GM12875 (cell line): ENCODE results near the gene C14orf93.
A peak's percentile ranks its signal among the peaks of the same experiment; 100 is the strongest.
"Not testable (repeated sequence)": the region's sequence is repeated elsewhere in the genome, so short reads cannot be mapped to it uniquely, and the experiment has no call there.

Experiments used
- H3K4me3 ChIP-seq: one replicate; pipeline ENCODE4 v1.5.1; 2011; ENCODE audit warnings: low read depth, low read length, control low read depth
- TF ChIP-seq, protein P1 (sequence below): IDR thresholded peaks from 2 replicates; pipeline ENCODE4 v1.5.1; 2011; ENCODE audit warnings: low read depth, mild to moderate bottlenecking, control low read depth, inconsistent platforms, low read length, moderate library complexity, borderline replicate concordance; ENCODE audit not compliant: insufficient read depth

C14orf93 gene

DNA sequence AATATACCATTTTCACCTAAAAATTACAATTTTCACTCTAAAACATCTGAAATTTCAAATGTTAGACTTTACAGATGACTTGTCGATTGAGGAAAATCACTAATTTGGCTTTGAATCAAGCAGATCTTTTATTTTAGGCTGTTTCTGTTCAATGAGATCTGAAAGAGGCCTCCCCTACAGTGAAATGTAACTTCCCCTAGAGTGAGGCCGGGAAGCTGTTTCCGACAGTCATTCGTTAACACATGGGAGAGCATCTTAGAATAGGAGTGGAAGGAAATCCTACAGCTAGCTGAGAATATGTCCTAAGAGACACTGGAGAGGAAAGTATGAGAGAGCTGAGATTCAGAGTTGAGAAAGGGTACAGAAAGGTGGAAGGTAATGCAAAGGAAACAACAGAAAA lies 5.7 kb upstream of the C14orf93 start:
- H3K4me3 ChIP-seq, result no peak overlapping the region
- TF ChIP-seq, protein P1, sequence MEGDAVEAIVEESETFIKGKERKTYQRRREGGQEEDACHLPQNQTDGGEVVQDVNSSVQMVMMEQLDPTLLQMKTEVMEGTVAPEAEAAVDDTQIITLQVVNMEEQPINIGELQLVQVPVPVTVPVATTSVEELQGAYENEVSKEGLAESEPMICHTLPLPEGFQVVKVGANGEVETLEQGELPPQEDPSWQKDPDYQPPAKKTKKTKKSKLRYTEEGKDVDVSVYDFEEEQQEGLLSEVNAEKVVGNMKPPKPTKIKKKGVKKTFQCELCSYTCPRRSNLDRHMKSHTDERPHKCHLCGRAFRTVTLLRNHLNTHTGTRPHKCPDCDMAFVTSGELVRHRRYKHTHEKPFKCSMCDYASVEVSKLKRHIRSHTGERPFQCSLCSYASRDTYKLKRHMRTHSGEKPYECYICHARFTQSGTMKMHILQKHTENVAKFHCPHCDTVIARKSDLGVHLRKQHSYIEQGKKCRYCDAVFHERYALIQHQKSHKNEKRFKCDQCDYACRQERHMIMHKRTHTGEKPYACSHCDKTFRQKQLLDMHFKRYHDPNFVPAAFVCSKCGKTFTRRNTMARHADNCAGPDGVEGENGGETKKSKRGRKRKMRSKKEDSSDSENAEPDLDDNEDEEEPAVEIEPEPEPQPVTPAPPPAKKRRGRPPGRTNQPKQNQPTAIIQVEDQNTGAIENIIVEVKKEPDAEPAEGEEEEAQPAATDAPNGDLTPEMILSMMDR, result no peak

DNA sequence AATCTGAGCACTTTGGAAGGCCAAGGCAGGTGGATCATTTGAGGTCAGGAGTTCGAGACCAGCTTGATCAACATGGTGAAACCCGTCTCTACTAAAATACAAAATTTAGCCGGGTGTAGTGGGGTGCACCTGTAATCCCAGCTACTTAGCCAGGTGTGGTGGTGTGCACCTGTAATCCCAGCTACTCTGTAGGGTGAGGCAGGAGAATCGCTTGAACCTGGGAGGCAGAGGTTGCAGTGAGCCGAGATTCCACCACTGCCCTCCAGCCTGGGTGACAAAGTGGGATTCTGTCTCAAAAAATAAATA lies 3.8 kb upstream of the C14orf93 start:
- not testable (repeated sequence) for H3K4me3 ChIP-seq

DNA sequence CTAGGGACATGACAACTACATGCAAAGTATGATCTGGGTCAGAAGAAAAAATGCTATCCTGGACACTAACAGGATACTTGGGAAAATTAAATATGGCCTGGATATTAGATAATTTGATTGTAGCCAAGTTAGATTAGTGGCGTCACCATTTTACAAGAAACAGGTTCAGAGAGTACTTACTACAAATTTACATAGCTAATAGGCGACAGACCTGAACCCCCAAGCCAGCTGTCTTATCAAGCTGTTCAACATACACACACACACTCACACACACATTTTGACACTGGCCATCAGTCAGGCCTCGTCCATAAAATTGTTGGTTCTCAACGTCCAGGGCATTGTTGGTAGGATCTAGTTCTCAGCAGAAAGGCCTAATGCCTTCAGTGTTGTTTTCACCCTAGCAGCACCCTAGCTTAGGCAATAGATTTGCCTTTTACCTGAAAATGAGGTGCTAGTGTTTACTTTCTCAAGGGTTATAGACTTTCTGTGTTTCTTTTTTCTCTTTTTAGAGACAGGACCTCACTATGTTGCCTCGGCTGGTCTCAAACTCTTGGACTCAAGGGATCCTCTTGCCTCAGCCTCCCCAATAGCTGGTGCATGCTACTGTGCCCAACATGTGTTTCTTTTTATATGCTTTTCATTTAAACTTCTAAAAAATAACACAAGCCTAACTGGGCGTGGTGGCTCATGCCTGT lies 3.3 kb upstream of the C14orf93 start:
- TF ChIP-seq, protein P1, result no peak

DNA sequence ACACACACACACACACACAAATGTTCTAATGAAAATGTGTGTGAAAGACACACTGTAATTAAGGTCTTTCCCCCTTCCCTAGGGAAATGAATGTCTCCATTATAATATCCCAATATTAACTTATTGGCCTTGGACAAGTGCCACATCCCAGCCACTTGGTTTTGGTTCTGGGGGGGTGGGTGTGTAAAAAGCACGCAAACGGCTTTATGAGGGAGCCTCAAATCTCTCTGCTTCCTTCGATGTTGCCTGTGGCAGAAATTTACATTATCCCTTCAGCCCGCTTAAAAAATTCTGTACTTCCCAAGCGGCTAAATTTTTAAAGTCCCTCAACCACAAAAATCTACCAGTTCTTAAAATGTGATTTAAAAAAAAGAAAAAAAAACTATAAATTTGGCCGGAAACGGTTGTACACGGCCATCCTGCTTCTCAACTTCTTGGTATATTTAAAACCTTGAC lies 432 bp downstream of the C14orf93 start:
- TF ChIP-seq, protein P1, result no peak
- H3K4me3 ChIP-seq, result peak overlapping the region; percentile 32

More for the DNA sequence above, 3.3 kb upstream of the C14orf93 start:
- no peak overlapping the region for H3K4me3 ChIP-seq

DNA sequence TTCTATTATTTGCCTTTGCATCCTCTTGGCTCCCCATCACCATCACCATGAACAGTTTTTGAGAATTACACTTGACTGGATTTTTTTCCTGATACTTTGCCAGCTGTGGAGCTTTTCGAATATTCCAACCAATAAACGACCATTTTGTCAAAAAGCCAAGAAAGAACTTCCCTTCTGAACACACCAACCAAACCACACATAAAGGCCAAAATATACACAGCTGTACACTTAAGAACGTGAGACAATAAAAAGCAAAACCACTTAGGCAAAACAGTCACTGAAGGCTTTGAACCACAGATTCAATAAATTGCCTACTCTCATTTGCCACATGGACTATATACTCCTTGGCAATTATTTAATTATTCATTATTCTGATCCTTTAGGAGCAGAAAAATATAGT lies 1.1 kb downstream of the C14orf93 start:
- no peak overlapping the region for H3K4me3 ChIP-seq
- TF ChIP-seq, protein P1, result no peak

DNA sequence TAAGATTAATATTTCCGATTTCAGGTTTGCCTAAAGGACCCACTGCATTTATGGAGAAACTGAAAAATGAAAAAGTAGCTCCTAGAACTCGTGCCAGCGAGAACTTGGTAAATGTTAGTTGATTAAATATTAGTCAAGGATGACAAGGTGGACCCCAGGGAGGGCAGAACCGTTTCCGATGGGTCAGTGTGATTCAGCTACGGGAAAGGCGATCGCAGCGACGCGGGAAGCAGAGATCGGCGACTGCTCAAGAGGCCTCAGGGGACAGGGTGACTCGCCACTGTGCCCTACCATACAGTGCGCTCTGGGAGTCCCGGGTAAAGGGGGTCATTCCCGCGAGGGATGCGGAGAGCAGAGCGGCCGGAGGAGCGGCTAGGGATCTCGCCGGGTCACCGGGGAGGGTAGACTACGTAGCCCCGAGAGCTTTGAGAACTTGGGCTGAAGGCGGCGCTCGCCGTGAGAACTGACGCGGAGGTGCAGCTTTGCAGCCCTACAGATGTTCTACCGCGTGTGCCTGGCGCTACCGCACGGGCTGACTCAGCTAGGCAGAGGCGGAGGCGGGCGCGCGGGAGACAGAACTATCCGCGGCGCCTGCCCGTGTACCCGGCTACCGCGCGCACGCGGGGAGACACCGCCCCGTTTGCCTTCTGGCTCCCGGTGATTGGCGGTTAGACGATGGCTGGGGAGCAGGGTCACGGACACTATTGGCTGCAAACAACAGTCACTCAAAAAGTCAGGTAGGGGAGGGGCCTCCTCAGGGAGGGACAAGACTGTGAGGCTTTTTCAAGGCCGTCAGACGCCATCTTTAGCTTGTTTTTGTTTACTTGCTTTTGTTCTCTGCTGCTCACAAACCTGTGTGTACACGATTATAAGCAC lies 3.2 kb downstream of the C14orf93 start:
- TF ChIP-seq, protein P1, result no peak
- H3K4me3 ChIP-seq, result peak overlapping the region; percentile 57

DNA sequence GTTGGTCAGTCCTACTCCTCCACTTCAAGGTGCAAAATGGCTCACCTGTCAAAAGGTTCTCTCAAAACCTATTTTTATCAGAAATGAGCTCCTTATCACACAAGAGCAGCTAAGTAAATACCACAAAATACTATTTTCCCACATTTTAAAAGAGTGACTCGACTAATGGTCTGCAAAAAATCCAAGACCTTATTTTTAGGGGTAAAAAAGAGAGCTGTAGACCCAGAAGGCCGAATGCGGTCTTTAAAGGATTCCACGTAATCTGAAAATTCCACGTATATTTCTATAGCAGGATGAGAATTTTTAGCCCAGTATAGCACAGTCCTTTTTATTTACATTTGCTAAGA lies 3.8 kb downstream of the C14orf93 start:
- no peak overlapping the region for H3K4me3 ChIP-seq
- TF ChIP-seq, protein P1, result no peak
